ENCODE data around the gene RNLS.

Gene RNLS

DNA sequence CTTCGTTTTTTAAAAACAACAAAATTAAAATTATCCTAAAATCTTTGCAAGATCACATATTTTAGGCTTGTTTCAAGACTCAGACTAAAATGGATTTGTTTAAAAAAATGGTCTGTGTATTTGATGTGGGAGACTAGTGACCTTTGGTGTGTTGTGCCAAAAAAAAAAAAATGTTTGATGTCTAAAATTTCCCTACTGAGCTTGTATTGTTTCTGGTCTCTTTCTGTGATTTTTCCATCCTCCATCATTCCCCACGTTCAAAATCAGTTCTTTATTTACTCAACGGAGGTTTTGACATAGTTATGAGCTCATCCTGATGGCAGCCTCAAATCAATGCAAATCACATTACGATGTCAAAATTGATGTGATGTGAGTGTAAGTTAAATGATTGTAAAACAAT, 326.2 kb downstream of the RNLS start:
- DNase-seq (ENCODE audit: low read depth): no peak

DNA sequence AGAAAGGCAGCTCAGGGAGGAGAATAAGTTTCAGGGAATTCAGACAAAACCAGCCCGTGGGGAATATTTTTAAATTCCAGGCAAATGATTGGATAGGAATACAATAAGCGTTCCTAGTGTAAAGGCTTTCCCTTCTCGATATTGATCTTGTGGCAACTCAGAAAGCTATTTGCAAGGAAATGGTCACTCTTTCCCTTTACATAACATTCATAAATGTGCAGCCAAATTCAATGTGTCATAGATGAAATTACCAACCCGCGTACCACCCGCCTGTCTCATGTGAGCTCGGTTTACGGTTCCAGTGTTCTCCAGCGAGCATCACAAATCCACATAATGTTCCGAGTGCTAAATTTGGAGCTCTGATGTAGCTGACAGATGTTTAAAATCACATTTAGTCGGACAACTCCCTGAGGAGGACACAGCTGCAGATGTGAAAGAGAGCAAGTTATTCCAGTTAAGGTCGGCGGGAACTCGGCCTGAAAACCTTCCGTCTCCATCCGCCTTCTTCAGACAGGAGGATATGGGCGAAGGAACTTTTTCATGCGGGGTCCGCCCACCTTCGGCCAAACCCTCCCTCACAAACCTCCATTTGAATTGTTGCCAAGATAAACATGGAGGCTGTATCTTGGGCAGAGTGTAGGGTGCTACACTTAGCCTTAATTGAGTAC, 327.0 kb downstream of the RNLS start:
- no peak for DNase-seq (ENCODE audit: low read depth)

DNA sequence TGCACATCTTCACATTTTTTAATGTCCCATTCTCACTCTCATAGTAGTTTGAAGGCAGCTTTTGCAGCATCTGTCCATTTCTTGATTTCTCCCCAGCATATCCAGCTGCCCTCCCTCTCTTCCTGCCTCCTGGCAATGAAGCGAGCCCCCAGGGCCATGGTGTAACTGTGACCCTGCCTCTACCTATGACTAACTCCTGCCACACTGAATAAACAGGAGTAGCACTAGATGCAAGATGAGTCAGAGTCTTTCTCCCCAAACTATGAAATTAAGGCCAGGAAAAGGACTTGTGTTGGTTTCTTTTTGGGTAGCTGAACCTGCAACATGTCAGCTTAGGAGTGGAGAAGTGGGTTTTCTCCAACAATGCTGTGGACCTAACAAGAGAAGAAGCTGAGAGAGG, 329.0 kb downstream of the RNLS start:
- no peak for DNase-seq (ENCODE audit: low read depth)

GRCh38 chr10:88253622-88254021, 329.5 kb downstream of the RNLS start:
- no peak for DNase-seq (ENCODE audit: low read depth)

DNA sequence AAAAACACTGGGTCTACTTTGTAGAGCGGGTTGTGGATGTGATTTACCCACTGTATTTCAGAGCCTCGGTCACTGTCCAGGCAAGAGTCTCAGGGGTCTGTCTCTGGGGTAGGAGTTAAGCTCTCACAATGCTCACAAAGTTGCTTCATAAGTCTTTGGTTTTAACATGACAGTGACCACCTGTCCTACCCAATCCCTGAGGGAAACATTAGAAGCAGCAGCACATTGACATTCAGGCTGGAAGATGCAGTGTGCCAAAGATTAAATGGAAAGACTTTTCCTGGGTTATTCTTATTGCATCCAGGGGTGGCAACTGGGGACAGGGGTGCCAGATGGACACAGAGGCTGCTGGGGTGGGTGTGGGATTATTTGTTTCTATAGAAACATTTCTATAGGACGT, 330.0 kb downstream of the RNLS start:
- no peak for DNase-seq (ENCODE audit: low read depth)

DNA sequence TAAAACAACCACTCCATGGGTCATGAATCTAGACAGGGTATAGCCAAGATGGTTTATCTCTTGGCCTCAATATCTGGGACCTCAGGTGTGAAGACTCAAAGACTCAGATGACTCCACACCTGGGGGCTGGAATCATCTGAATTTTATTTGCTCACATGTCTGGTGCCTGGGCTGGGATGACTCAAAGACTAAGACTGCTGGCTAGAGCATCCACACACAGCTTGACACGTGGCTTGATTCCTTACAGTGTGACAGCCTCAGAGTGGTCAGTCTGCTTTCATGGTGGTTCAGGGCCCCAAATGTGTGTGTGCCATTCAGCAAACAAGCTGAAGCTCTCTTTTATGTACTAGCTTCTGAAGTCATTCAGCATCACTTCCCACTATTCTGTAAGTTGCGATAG, 333.7 kb downstream of the RNLS start:
- no peak for DNase-seq (ENCODE audit: low read depth)

DNA sequence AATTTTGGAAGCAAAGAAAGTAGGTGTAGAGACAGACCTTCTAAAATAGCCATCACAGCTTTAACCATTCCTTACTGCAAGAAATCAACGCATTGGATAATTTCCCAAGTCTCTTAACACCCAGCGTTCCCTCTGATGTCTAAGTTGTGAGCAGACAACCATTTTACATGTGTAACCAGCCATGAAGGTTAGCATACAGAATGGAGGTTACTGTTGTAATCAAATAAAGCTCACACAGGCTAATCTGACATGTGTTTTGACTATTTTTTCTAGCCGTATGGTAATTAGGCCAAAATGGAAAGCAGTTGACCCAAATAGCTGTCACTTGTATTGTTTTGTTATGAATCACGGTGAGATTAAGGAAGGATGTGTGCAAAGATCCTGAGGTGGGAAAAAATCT, 336.4 kb downstream of the RNLS start:
- no peak for DNase-seq (ENCODE audit: low read depth)

DNA sequence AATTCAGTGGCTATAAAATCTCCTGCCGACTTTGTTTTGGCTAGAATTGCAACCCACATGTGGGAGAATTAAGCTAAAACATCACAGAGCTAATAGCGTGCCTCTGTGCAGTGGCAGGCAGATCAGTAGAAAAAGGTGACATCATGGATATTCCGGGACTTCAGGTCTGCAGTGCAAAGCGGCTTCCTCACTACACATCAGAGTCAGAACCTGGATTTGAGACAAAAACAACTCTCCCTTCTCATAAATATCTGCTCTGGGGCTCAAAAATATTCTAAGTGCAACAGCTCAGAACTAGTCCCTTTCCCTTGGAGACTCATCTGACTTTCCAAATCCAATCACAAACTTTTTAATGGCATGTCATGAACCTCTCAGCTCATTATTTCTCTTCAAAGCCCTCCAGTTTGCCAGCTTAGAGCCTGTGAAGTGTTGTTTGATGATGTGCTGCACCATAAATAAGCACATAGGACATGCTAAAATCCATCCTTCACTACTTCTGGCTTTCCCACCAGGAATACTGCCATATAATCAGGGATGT, 337.1 kb downstream of the RNLS start:
- no peak for DNase-seq (ENCODE audit: low read depth)

DNA sequence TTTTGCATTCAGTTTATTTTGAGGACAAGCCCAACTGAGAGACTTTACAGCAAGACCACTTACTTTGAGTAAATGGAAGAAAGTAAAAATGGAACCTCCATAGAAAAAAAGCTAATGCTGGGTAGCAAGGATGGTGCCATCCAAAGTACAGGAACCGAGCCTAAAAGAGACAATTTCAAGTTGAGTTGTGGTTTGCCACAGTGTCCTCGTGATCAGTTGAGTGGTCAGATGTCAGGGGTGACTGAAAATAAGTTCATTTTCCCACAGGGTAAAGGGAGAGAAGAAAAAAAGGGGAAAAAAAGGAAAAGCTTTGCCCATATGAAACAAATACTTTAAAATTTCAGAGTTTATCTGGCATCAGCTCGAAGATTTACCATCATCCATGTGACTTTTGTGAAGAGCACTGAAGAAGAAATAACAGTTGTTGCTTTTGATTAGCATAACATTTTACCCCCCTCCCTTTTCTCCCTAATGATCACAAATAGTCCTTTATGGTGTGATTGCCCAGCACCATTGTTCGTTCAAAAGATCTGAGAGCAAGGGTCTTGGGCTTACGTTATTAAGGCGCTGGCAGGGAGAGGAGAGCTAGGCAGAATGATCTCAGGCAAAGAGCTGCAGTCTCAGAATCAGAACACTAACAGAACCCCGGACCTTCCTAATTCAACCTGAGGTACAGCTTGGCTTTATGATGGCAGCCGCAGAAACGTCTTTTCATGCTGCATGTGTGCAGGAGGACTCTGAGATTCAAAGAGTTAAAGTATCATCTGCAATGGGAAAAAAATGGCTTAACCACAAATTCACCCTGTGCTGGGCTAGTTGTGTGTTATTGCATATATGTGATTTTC, 338.1 kb downstream of the RNLS start:
- no peak for DNase-seq (ENCODE audit: low read depth)

GRCh38 chr10:88243836-88244730, 339.0 kb downstream of the RNLS start:
- no peak for DNase-seq (ENCODE audit: low read depth)

DNA sequence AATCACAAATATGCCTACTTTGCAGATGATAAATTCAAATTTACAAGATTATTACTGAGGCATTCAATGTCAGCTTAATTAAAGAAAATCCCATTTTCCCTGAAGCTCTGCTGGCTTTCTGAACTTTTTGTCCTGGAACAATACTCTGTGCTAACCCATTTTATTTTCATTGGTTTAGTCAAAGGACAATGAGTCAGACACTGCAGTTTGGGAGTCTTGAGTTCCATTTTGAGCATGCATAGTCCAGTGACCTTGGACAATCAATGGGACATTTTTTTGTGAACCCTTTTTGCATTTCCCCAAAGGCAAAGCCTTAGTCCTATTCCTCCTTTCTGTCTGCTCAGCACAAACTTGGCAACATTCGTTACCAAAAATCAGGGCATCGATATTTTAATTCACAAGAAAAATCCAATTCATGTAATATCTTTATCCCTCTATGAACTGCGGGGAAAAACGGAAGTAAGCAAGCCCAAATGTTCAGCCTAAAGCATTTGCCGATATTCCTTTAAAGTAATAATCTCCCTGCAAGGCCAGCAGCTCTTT, 339.8 kb downstream of the RNLS start:
- no peak for DNase-seq (ENCODE audit: low read depth)

DNA sequence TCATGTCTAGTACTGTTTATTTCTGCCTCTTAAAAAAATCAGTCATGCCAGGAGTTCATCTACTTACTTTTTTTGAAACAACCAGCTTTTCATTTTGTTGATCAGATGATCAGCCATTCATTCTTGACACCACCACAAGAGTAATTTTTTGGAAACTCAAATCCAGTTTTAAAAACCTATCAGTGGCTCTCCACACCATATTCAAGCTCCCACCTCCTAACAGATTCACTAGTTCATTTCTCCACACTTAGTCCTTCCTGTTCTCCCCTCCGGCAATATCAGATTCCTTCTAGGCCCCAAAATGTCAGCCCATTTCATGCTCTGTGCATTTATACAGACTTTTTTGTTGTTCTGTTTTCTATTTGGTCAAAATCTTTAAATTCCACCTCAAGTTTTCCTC, 341.6 kb downstream of the RNLS start:
- no peak for DNase-seq (ENCODE audit: low read depth)

DNA sequence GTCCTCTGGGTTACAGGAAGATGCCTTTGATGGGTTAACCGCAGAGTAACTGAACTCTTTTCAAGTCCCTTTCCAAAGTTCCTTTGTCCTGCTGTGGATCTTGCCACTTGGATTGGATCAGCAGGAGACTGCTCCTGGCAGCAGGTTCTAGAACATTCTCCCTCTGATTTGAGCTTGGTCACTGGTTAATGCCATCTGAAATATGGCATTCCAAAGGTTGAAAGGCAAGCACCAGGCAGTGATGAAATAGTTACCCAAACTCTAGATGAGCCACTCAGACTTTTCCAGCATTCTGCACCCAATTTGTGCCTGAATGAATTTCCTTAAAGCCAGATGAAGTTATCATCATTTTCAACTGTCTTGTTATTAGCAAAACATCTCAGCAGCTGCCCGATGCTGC, 343.9 kb downstream of the RNLS start:
- no peak for DNase-seq (ENCODE audit: low read depth)

GRCh38 chr10:88238615-88238914, 344.6 kb downstream of the RNLS start:
- DNase-seq (ENCODE audit: low read depth): no peak

- no peak for DNase-seq (ENCODE audit: low read depth)
These were observed 345.1 kb downstream of the RNLS start for GRCh38 chr10:88237896-88238614.

GRCh38 chr10:88236121-88236743, 346.9 kb downstream of the RNLS start:
- no peak for DNase-seq (ENCODE audit: low read depth)

DNA sequence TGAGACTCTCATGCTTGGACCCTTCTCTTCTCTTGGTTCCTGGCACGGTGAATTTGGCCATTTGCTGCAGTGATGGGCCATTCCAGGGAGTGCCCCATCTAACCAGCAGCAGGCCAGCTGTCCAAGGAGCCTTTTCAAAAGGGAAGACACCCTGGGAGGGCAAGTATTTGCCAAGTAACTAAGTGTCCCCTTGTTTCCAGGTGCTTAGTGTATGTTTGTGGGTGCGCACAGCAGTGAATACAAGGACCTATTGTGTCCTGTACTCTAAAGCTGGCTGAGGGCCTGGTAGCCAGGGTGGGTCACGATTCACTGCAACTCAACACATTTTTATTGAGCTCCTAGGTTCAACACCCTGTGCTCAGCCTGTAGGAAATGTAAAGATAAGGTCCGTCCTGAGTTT, 348.8 kb downstream of the RNLS start:
- no peak for DNase-seq (ENCODE audit: low read depth)

GRCh38 chr10:88233870-88234269, 349.2 kb downstream of the RNLS start:
- DNase-seq (ENCODE audit: low read depth): no peak

DNA sequence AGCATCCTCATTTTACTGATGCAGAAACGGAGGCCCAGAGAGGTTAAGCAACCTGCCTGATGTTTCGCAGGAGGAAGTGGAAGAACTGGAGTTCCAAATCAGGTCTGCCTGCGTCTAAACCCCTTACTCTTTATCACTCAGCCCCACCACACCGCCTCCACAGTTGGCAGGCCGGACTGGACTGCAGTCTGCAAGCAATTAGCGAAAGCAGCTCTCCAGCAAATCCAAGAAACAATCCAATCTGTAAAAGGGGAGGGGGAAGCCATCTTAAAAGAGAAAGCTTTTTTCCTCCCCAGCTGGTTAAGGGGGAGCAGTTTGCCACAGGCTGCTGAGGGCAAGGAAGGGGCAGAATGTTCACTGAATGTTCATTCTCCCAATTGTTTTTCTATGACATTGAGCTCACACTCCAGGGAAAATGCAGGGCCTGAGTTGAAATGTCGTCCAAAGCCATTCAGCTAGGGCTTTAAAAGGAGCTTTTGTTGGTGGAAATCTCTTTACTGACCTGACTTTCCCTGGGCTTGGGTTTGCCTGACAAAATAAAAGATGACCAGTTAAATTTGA, 350.1 kb downstream of the RNLS start:
- no peak for DNase-seq (ENCODE audit: low read depth)

- no peak for DNase-seq (ENCODE audit: low read depth)
These were observed 350.9 kb downstream of the RNLS start for GRCh38 chr10:88232029-88232895.
